ENCODE data around the gene RECK.
"Not testable (repeated sequence)": the region's sequence is repeated elsewhere in the genome, so short reads cannot be mapped to it uniquely, and the experiment has no call there.

The RECK gene

DNA sequence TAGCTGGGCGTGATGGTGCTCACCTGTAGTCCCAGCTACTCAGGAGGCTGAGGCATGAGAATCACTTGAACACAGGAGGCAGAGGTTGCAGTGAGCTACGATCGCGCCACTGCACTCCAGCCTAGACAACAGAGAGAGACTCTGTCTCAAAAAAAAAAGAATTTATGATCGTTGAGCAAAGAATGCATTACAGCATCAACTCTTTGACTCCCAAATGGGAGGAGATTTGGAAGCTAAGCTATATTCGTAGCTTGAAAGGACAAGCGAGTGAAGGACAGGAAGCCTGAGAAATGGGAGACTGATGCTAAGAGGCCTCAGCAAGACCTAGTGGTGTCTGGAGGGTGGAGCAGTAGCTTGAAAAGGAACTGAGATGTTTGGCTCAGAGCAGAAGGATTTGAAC, 122.2 kb downstream of the RECK start:
- no peak for DNase-seq (ENCODE audit: low spot score)

DNA sequence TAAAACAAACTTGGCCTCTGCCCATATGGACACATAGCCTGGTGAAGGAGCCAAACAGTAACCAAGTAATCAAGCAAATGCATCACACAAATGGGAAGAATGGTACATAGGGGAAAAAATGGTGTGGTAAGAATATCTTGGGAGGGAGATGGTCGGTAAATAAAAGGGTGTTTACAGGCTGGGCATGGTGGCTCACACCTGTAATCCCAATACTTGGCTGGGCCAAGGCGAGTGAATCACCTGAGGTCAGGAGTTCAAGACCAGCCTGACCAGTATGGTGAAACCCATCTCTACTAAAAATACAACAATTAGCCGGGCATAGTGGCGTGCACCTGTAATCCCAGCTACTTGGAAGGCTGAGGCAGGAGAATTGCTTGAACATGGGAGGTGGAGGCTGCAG, 122.8 kb downstream of the RECK start:
- not testable (repeated sequence) for DNase-seq (ENCODE audit: low spot score)

- not testable (repeated sequence) for DNase-seq (ENCODE audit: low spot score)
These were observed 123.4 kb downstream of the RECK start for GRCh38 chr9:36160126-36160525.

DNA sequence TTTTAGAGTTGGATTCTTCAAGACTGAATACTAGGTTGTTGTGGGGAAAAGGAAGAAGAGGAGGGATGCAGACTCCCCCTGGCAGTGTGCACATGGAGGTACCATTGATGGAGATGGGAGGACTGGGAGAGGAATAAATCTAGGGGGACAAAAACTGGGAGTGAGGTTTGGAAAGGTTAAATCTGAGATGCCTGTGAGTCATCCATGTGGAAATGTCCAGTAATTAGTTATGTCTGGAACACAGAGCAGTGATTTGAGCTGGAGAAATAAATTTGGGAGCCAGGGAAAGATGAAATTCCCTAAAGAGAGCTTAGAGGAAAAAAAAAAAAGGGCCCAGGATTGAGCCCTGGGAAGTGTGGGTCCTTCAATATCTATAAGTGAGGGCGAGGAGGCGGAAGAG, 124.5 kb downstream of the RECK start:
- no peak for DNase-seq (ENCODE audit: low spot score)

- DNase-seq (ENCODE audit: low spot score), result no peak
These were observed 125.6 kb downstream of the RECK start for GRCh38 chr9:36162211-36162738.

GRCh38 chr9:36163049-36163785, 126.5 kb downstream of the RECK start:
- DNase-seq (ENCODE audit: low spot score), result no peak

DNA sequence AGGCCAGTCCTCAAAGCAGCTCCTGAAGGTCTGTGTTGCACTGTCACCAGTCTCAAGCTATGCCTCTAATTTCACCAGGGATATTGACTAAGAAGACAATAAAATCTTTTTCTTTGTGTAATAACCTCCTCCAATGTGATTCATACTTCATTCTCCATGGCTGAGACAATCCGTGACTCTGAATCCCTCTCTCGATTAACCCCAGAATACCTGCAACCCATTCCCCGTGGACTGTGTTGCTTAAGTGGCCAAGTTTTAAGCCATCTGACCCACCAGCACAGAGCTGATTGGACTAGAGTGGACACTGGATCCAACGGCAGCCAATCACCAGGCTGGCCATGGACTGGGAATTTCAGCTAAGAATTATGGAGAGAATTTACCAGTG, 127.1 kb downstream of the RECK start:
- no peak for DNase-seq (ENCODE audit: low spot score)

DNA sequence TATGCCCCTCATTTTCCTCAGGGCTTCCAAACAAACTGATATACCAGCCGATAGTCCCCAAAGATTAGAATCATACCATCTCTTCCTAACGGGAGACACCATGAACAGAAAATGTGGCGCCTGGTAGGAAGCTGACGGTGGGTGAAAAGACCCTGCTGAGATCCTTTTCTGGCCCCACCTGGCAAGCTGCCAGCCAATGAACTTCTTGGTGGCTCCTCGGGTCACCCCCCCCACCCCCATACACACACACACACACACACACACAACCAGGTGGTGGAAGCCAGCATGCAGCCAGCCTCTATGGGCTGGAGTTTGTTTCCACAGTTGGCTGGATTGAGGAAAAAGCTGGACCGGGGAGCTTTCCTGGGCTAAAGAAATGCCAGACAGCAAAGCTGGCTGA, 127.7 kb downstream of the RECK start:
- no peak for DNase-seq (ENCODE audit: low spot score)

DNA sequence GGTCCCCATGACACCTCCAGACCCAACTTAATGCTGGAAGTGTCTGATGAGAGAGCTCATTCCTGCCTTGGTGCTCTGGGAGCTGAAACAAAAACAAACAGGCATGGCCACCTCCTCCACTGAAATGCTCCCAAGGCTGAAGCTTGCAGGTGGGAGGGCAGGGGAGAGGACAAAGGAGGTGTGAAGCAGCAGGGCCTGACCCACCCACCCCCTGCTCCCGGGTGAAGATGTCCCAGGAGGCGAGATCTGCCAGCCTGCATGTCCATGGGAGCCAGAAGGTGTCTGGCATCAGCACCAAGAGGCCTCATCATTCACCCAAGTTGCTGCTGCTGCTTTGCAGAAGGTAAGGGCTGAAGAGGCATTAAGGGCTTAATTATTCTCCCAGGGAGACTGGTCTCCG, 128.3 kb downstream of the RECK start:
- no peak for DNase-seq (ENCODE audit: low spot score)

GRCh38 chr9:36165826-36166167, 129.1 kb downstream of the RECK start:
- no peak for DNase-seq (ENCODE audit: low spot score)

- peak; percentile 91 for DNase-seq (ENCODE audit: low spot score)
These were observed 129.6 kb downstream of the RECK start for GRCh38 chr9:36166168-36166927.

- DNase-seq (ENCODE audit: low spot score), result no peak
These were observed 132.5 kb downstream of the RECK start, which contains the start of gene CCIN for GRCh38 chr9:36169166-36169565. TSS of gene CCIN (plus strand) at chr9:36169388. CDS start at chr9:36169503, 115 bp downstream.

GRCh38 chr9:36169708-36170107, 133.0 kb downstream of the RECK start:
- no peak for DNase-seq (ENCODE audit: low spot score)

- no peak for DNase-seq (ENCODE audit: low spot score)
These were observed 133.8 kb downstream of the RECK start for GRCh38 chr9:36170531-36170930.

- DNase-seq (ENCODE audit: low spot score), result no peak
These were observed 137.1 kb downstream of the RECK start for GRCh38 chr9:36173861-36174260.

Data from HuH-7 (cell line).